ENCODE results near the gene SPATA6. TPM values are rescaled to one million over a fixed set of nuclear protein-coding genes. Genes with fewer than 3 reads are reported as not detected.

SPATA6 gene
- total and polyA plus RNA-seq, 2 of the 8 experiments (the other 6 are each of a cell fraction or from before 2014, with no cell fraction given) = 2.4 to 17.2 TPM

GRCh38 chr1:48248356-48248755 is 223.6 kb downstream of the SPATA6 start:
- Histone ChIP-seq H2BK12ac (ENCODE audit: low read depth, low read length) (no peak overlapping the region), H3K27ac (ENCODE audit: low read depth, low read length) (no peak overlapping the region), H2AK5ac (ENCODE audit: low read depth, low read length) (no peak overlapping the region), H3K56ac (replicated peaks; ENCODE audit: insufficient read length, low read depth, low read length) (no peak overlapping the region), H3K79me1 (ENCODE audit: low read depth, low read length) (no peaks in the 10 kb centered on the region), H3K23ac (ENCODE audit: insufficient read length) (no peak overlapping the region), H3K9me3 (ENCODE audit: insufficient read depth in 2 of 2, low read depth in 1 of 2, low read length in 1 of 2) (no peaks in the 10 kb centered on the region), H4K91ac (replicated peaks; ENCODE audit: insufficient read length, low read length) (no peak overlapping the region), H2BK15ac (ENCODE audit: low read length) (no peak overlapping the region), H3K27me3 (replicated peaks in 1 of 4; ENCODE audit: control insufficient read depth in 3 of 4, extremely low read depth in 1 of 4, insufficient read depth in 3 of 4, low read length in 3 of 4) (no peaks in the 10 kb centered on the region), H3K4me2 (ENCODE audit: insufficient read depth in 1 of 2, low read depth in 2 of 2, low read length in 2 of 2) (no peak overlapping the region), H3K4me1 (replicated peaks in 1 of 4; ENCODE audit: control insufficient read depth in 3 of 4, insufficient read depth in 4 of 4, low read length in 3 of 4) (no peaks in the 10 kb centered on the region), H3K79me2 (ENCODE audit: control insufficient read depth in 1 of 2, insufficient read depth in 2 of 2, low read length in 2 of 2) (no peaks in the 10 kb centered on the region), H3K4me3 (ENCODE audit: extremely low read depth in 1 of 4, insufficient read depth in 2 of 4, low read depth in 3 of 4, low read length in 4 of 4) (no peak overlapping the region), H2AFZ (ENCODE audit: low read length) (no peak overlapping the region), H4K8ac (ENCODE audit: extremely low read depth, insufficient read depth, low read length) (no peak overlapping the region), H3K36me3 (ENCODE audit: control insufficient read depth in 2 of 4, insufficient read depth in 4 of 4, low read length in 3 of 4) (no peaks in the 10 kb centered on the region), H2BK5ac (ENCODE audit: low read depth, low read length) (no peak overlapping the region), H3K14ac (ENCODE audit: insufficient read length) (no peak overlapping the region), H4K20me1 (replicated peaks in 1 of 2; ENCODE audit: control insufficient read depth in 1 of 2, insufficient read depth in 2 of 2, low read length in 2 of 2) (no peaks in the 10 kb centered on the region), H2BK20ac (ENCODE audit: low read length) (no peak overlapping the region), H3K23me2 (ENCODE audit: low read depth, low read length) (no peaks in the 10 kb centered on the region), H3K4ac (replicated peaks; ENCODE audit: insufficient read length, low read depth, low read length) (no peak overlapping the region), H4K5ac (ENCODE audit: insufficient read length, low read depth, low read length) (no peak overlapping the region), H2BK120ac (replicated peaks; ENCODE audit: low read depth, low read length) (no peak overlapping the region), H3K9ac (replicated peaks in 1 of 4; ENCODE audit: extremely low read depth in 1 of 4, low read depth in 3 of 4, low read length in 3 of 4) (no peak overlapping the region), H3K18ac (ENCODE audit: extremely low read depth, low read length) (no peak overlapping the region)
- ChIA-PET POLR2A (ENCODE audit: partially characterized antibody) (no interaction called here), CTCF (ENCODE audit: partially characterized antibody) (interaction anchor here (1.4 to 7.2 kb wide), 2 partner anchors 9 to 11 kb away, joined by 4 to 53 read pairs; no protein-coding TSS in a partner anchor)
- TF ChIP-seq FOSL1 (IDR thresholded peaks at IDR 0.05; ENCODE audit: insufficient read depth, low read depth, low read length) (no peak), TCF12 (IDR thresholded peaks at IDR 0.05; ENCODE audit: low read depth, low read length) (no peak), SAP30 (IDR thresholded peaks at IDR 0.05; ENCODE audit: insufficient read depth, insufficient replicate concordance, low read length) (no peak), EGR1 (IDR thresholded peaks at IDR 0.05; ENCODE audit: borderline replicate concordance, low read depth, low read length) (no peak), TAF1 (IDR thresholded peaks at IDR 0.05; ENCODE audit: low read depth, low read length) (no peak)
- 91% methylated on average over 4 of the region's 4 CpGs; no CpG with 5 or more reads in 1 of the 2 experiments for WGBS, 2 experiments (ENCODE audit: extremely low coverage in 1 of 2, insufficient coverage in 1 of 2, insufficient read length in 1 of 2, insufficient replicate concordance in 2 of 2, low coverage in 1 of 2, low lambda C conversion rate in 2 of 2, missing lambda C conversion rate in 1 of 2)
- FAIRE-seq = no peak
- DNase-seq (ENCODE audit: low read depth in 1 of 2, low spot score in 2 of 2) = no peak

Measured in H1 (cell line).